Chondrocyte (in vitro differentiated cells): ENCODE results near the gene ARID5A. TPM values are rescaled to one million over a fixed set of nuclear protein-coding genes. Genes with fewer than 3 reads are reported as not detected.

Source experiments
- DNase-seq: peaks from one replicate; pipeline ENCODE4 v3.0.0; 2021; ENCODE audit warnings: mixed read lengths, low spot score
- H3K27ac Mint-ChIP-seq: one replicate; pipeline ENCODE4 v1.8.0; 2021; ENCODE audit warnings: mild to moderate bottlenecking, moderate library complexity, mixed read lengths; ENCODE audit not compliant: unreplicated experiment
- H3K27me3 Mint-ChIP-seq: 2 replicates; pipeline ENCODE4 v1.8.0; 2021; ENCODE audit warnings: low read depth, mixed read lengths
- H3K36me3 Mint-ChIP-seq: 2 replicates; pipeline ENCODE4 v1.8.0; 2021; ENCODE audit warnings: low read depth, mixed read lengths
- H3K4me1 Mint-ChIP-seq: 2 replicates; pipeline ENCODE4 v1.8.0; 2021; ENCODE audit warnings: low read depth, mild to moderate bottlenecking, mixed read lengths
- H3K4me3 Mint-ChIP-seq: one replicate; pipeline ENCODE4 v1.8.0; 2021; ENCODE audit warnings: mild to moderate bottlenecking, moderate library complexity, mixed read lengths; ENCODE audit not compliant: unreplicated experiment
- H3K9me3 Mint-ChIP-seq: 2 replicates; pipeline ENCODE4 v1.8.0; 2021; ENCODE audit warnings: low read depth, mixed read lengths
- CTCF ChIP-seq: fragments of 200-600 bp; sonication (generic); IDR thresholded peaks from 2 replicates; pipeline ENCODE4 v1.5.0; 2021; ENCODE audit warnings: antibody characterized with exemption, mild to moderate bottlenecking, moderate library complexity
- total RNA-seq: library from RNA; stranded (reverse); gene quantifications from 3 replicates; pipeline ENCODE4 v1.2.1, GENCODE V29; 2021

Gene ARID5A
- total RNA-seq, 1 donor from 2014 or later = 12.9 TPM

GRCh38 chr2:96584017-96584416, 47.5 kb downstream of the ARID5A start:
- H3K27ac Mint-ChIP-seq = peak overlapping the region; percentile 34
- H3K9me3 Mint-ChIP-seq = no peaks in the 10 kb centered on the region
- no peak for TF ChIP-seq CTCF

GRCh38 chr2:96587843-96588242, 51.3 kb downstream of the ARID5A start:
- Mint-ChIP-seq H3K27ac (peak overlapping the region; percentile 33), H3K36me3 (peaks cover 11% of the 10 kb centered on the region), H3K4me1 (peaks cover 29% of the 10 kb centered on the region), H3K9me3 (no peaks in the 10 kb centered on the region), H3K27me3 (no peaks in the 10 kb centered on the region), H3K4me3 (no peak overlapping the region)
- DNase-seq = no peak
- TF ChIP-seq CTCF = no peak

More at GRCh38 chr2:96584017-96584416, 47.5 kb downstream of the ARID5A start:
- Mint-ChIP-seq H3K4me3 (no peak overlapping the region), H3K4me1 (peaks cover 27% of the 10 kb centered on the region), H3K36me3 (no peaks in the 10 kb centered on the region), H3K27me3 (no peaks in the 10 kb centered on the region)
- DNase-seq = no peak

DNA sequence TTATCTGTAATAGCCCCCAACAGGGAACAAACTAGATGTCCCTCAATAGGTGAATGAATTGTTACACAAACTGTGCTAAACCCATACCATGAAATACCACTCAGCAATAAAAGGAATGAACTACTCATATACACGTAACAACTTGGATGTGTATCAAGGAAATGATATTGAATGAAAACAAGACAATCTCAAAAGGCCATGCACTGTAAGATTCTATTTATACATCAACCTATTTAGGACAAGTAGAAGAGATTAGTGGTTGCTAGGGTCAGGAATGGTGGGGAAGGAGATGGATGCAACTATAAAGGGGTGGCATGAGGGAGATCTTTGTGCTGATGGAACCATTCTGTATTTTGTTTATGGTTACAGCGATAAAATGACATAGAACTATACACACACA, 54.5 kb downstream of the ARID5A start:
- Mint-ChIP-seq H3K36me3 (peaks cover 31% of the 10 kb centered on the region), H3K4me1 (peaks cover 15% of the 10 kb centered on the region), H3K27ac (no peak overlapping the region), H3K9me3 (no peaks in the 10 kb centered on the region), H3K27me3 (no peaks in the 10 kb centered on the region), H3K4me3 (no peak overlapping the region)
- no peak for TF ChIP-seq CTCF
- DNase-seq = no peak

- H3K27me3 Mint-ChIP-seq = no peaks in the 10 kb centered on the region
- no peak for DNase-seq
- H3K4me1 Mint-ChIP-seq = peaks cover 15% of the 10 kb centered on the region
- H3K4me3 Mint-ChIP-seq = no peak overlapping the region
- TF ChIP-seq CTCF = no peak
- peaks cover 31% of the 10 kb centered on the region for H3K36me3 Mint-ChIP-seq
- no peaks in the 10 kb centered on the region for H3K9me3 Mint-ChIP-seq
- no peak overlapping the region for H3K27ac Mint-ChIP-seq
Observed at GRCh38 chr2:96591494-96591893, 54.9 kb downstream of the ARID5A start.

- no peak for DNase-seq
- Mint-ChIP-seq H3K9me3 (no peaks in the 10 kb centered on the region), H3K4me1 (peaks cover 2% of the 10 kb centered on the region), H3K4me3 (no peak overlapping the region), H3K27me3 (no peaks in the 10 kb centered on the region), H3K27ac (no peak overlapping the region), H3K36me3 (peaks cover 41% of the 10 kb centered on the region)
- no peak for TF ChIP-seq CTCF
Observed at GRCh38 chr2:96594282-96594681, 57.7 kb downstream of the ARID5A start.
